ENCODE results near the gene ADAT1.
A peak's percentile ranks its signal among the peaks of the same experiment; 100 is the strongest.

The ADAT1 gene

GRCh38 chr16:75622761-75623605 is at the start of gene ADAT1:
TSS of gene ADAT1 (minus strand) at chr16:75623281. CDS start at chr16:75620799, 2,482 bp downstream.
- peak; percentile 97 for DNase-seq

- DNase-seq: no peak
Measured at GRCh38 chr16:75667503-75667902, 44.4 kb upstream of the ADAT1 start.

- DNase-seq: no peak
Measured at GRCh38 chr16:75660726-75661302, 37.7 kb upstream of the ADAT1 start.

- DNase-seq: no peak
Measured at GRCh38 chr16:75660321-75660720, 37.2 kb upstream of the ADAT1 start.

DNA sequence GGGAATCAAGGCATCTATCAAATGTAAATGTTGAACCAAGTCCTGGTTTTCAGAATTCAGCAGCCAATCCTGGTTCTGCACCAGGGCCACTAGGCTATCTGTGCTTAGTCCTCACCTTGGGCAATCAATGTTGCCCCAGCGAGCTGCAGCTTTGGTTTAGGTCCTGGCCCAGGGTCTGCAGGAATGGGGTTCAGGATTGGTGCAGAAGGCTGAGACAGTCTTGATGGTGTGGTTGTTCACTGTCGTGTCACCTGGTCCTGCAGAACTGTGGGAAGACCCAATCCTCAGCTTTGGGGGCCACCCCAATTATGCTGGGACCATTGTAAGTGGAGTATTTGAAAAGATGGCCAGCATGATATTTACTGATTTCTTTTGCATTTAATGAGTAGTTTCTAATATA is 35.1 kb upstream of the ADAT1 start:
- DNase-seq: no peak

GRCh38 chr16:75653922-75654321 is 30.8 kb upstream of the ADAT1 start:
- no peak for DNase-seq

GRCh38 chr16:75648265-75649076 is 25.4 kb upstream of the ADAT1 start:
- DNase-seq: peak; percentile 80

DNA sequence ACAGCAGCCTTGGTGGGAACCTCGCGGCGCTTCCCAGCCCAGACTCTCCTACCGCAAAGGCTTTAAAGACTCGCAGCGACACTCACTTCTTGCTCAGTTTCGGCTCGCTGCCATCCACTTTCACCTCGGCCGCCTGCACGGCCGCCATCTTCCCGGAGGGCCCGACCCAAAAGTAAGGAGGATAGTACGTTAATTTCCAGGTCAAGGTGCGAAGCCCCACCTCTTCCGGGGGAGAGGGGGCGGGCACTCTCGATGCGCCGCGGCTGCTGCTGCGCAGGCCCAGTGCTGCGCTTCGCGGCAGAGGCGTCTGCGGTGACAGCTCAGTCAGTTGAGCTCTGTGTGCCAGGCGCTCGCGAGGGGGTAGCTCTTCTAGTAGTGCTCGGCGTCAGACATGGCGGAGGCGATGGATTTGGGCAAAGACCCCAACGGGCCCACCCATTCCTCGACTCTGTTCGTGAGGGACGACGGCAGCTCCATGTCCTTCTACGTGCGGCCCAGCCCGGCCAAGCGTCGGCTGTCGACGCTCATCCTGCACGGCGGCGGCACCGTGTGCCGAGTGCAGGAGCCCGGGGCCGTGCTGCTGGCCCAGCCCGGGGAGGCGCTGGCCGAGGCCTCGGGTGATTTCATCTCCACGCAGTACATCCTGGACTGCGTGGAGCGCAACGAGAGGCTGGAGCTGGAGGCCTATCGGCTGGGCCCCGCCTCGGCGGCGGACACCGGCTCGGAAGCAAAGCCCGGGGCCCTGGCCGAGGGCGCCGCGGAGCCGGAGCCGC is 24.6 kb upstream of the ADAT1 start, which contains the start of the genes KARS1 and TERF2IP:
TSS of gene KARS1 (minus strand) at position 174 of the 773 bp plus-strand sequence. CDS start at position 148, 26 bp downstream.
TSS of gene TERF2IP (plus strand) at position 282 of the 773 bp plus-strand sequence. CDS start at position 392, 110 bp downstream.
- DNase-seq: peak; percentile 89

DNA sequence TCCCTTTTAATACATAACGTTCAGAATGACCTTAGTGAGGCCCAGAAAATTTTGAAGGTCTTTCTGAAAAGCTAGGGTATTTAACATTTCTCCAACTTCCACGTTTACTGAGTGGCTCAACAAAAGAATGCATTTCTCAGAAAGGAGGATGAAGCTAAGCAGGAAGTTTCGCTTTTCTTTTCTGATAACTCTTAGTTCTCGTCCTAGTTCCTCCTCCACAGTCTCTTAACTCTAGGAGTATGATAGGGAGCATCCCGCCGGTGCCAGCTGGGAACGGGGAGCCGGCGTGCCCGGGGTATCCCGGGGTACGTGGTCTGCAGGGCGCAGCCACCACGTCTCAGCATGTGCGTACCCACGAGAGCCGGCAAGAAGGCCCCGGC is 24.0 kb upstream of the ADAT1 start:
- no peak for DNase-seq

- DNase-seq: no peak
Measured at GRCh38 chr16:75644240-75645012, 21.3 kb upstream of the ADAT1 start.

DNA sequence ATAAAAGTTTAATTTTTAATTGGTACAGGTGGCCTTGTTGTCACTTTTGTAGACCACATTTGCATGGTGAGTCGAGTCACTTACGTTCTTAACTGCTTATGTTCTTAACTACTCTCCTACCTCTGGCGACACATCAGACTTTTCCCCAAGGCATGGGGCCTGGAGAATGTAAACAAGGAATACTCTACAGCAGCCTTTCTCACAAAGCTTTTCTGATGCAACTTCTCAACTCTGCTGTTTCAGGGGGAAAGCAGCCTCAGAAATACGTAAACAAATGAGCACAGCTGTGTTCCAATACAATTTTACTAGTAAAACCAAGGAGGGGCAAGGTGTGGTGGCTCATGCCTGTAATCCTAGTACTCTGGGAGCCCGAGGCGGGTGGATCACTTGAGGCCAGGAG is 17.5 kb upstream of the ADAT1 start:
- DNase-seq: no peak

DNA sequence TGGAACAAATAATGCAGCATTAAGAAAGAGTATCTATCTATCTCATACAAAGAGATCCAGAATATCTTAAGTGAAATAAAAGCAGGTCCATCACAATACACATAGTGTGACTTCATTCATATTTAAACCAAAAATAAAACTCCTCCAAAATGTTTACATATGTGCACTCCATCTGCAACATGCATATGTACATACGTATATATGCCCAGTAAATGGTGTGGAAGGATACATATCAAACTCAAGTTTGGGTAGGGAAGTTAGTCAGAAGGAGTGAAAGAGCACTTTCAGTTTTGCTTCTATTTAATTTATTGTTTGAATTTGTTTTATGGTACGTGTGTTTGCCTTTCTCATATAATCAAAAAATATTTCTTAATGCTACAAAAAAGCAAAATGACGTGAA is 12.0 kb upstream of the ADAT1 start:
- DNase-seq: no peak

GRCh38 chr16:75632857-75633256 is 9.8 kb upstream of the ADAT1 start:
- no peak for DNase-seq

- DNase-seq: no peak
Measured at GRCh38 chr16:75630052-75630451, 7.0 kb upstream of the ADAT1 start.

GRCh38 chr16:75629132-75629531 is 6.1 kb upstream of the ADAT1 start:
- DNase-seq: no peak

DNA sequence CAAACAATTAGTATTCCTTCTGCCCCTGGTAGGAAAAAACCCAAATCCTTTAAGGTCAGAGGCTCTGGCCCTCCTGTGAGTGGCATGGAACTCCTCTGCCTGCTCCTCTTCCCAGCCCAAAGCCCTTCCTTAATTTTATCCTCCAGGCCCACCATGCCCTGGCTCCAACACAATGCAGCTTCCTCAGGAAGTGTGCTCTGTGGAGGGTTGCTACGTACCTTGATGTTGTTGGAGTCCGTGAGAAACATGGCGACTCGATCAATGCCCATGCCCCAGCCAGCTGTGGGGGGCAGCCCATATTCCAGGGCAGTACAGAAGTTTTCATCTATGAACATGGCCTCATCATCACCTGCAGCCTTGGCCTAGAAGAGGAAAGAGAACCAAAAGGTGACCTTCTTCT is 5.3 kb upstream of the ADAT1 start:
- DNase-seq: no peak

GRCh38 chr16:75627851-75628250 is 4.8 kb upstream of the ADAT1 start:
- no peak for DNase-seq

GRCh38 chr16:75626806-75627205 is 3.7 kb upstream of the ADAT1 start:
- no peak for DNase-seq

GRCh38 chr16:75624921-75625334 is 1.8 kb upstream of the ADAT1 start:
- no peak for DNase-seq

DNA sequence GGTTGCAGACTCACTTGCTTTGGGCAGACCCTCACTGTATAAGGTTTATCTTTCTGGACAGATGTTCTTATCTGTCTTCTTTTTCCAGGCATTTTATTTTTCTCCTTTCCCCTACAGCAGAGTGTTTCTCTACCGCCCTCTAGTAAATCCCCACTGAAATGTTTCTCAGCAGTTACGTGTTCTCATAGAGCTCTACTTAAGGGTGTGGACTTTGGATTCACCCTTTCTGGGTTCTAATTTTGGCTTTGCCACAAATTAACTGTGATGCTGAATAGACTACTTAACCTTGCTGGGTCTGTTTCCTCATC is 2.0 kb downstream of the ADAT1 start:
- peak; percentile 11 for DNase-seq

DNA sequence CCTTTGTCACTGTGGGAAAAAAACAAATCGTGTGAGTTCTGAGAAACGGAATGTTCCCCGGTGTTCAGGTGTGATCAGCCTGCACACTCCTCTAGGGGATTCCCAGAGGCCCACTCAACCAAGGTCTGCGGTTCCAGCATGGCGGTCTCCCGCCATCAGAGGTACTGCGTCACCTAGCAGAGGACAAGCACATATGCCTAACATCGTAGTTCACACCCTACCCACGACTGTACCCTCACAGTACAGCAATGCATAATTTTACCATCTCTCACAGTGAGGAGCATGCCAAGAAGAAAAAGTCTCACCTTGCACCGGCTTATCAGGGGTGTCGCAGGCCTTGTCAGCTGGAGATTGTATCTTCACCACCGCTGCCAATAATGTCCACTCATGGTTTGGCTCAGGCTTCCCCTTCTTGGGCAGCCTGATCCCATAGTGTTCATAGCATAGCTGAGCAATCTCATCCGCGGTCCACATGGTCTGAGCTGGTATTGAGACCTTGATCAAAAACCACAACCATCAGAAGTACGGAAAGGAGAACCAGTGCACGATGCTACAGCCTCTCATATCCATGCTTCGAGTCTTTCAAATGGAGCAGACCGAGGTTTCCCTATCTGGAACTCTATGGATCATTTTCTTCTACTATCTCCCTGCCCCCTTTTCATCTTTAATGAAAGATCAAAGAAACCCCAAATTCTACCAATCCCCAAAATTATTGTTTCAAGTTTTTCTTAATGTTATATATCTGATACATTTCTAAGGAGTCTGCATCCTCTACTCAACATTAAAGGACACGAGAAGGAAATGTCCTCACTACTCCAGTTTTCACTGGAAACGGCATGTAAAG is 2.5 kb downstream of the ADAT1 start:
- DNase-seq: no peak

Measured in COR-L47 (cell line).